Gastrocnemius medialis (tissue), 4 donors: ENCODE results near the gene ZNF423. TPM values are rescaled to one million over a fixed set of nuclear protein-coding genes. Genes with fewer than 3 reads are reported as not detected.

Experiments used
- ATAC-seq, 2 donors: fragments of 150-250 bp; one replicate each; pipeline ENCODE4 v1.9.1; 2016
- DNase-seq, 2 donors: peaks; one replicate each; pipeline ENCODE4 v3.0.0-alpha.2; 2019
- H3K27ac ChIP-seq, 4 donors: fragments of 200-600 bp; sonication (generic); 1 replicate in 1 of 4; 2 replicates in 3 of 4; pipeline ENCODE4 v1.5.1; 2016 to 2018; ENCODE audit warnings: mild to moderate bottlenecking in 2 of 4, moderate library complexity in 1 of 4
- H3K27me3 ChIP-seq, 3 donors: fragments of 200-600 bp; sonication (generic) in 2 of 3; 1 replicate in 1 of 3; 2 replicates in 2 of 3; pipeline versions ENCODE4 v1.5.1 to v1.6.0; 2016 to 2019; ENCODE audit warnings: mild to moderate bottlenecking in 1 of 3, moderate library complexity in 1 of 3
- H3K36me3 ChIP-seq, 2 donors: fragments of 200-600 bp; sonication (generic) in 1 of 2; one replicate each; pipeline ENCODE4 v1.5.1; 2017 to 2018
- H3K4me1 ChIP-seq, 2 donors: fragments of 200-600 bp; sonication (generic) in 1 of 2; one replicate each; pipeline ENCODE4 v1.5.1; 2016 to 2017; ENCODE audit warnings: mild to moderate bottlenecking in 2 of 2
- H3K4me3 ChIP-seq, 4 donors: fragments of 200-600 bp; sonication (generic) in 3 of 4; 1 replicate in 1 of 4; 2 replicates in 3 of 4; pipeline ENCODE4 v1.5.1; 2016 to 2019; ENCODE audit warnings: mild to moderate bottlenecking in 2 of 4
- H3K9me3 ChIP-seq, 3 donors: fragments of 200-600 bp; sonication (generic) in 2 of 3; 1 replicate in 1 of 3; 2 replicates in 2 of 3; pipeline ENCODE4 v1.5.1; 2016 to 2019
- CTCF ChIP-seq, 5 experiments: fragments of 450-650 bp in 3 of 5; fragments of 200-600 bp in 2 of 5; sonication (generic) in 2 of 5; IDR thresholded peaks in 4 of 5; conservative IDR thresholded peaks in 1 of 5; 1 replicate in 4 of 5; 2 replicates in 1 of 5; pipeline ENCODE4 v1.5.1; 2016 to 2019; ENCODE audit warnings: antibody characterized with exemption in 5 of 5, mild to moderate bottlenecking in 3 of 5, moderate library complexity in 3 of 5
- POLR2A ChIP-seq, 2 donors: fragments of 450-650 bp; IDR thresholded peaks; one replicate each; pipeline ENCODE4 v1.6.1; 2017; ENCODE audit warnings: antibody characterized with exemption in 2 of 2, mild to moderate bottlenecking in 2 of 2, moderate library complexity in 2 of 2
- in situ Hi-C, 4 donors: fragments of 200-750 bp; cut with MboI; loops; one replicate each; pipeline versions ENCODE4 v1.15.0 to v1.8.0; 2017; ENCODE audit warnings: low sequenced_read_pairs in 4 of 4
- intact Hi-C: fragments of 100-400 bp; cut with DNase I; formaldehyde crosslinking; loops from one replicate; pipeline ENCODE4 v1.15.1; 2023; ENCODE audit warnings: low total_unique reads
- total RNA-seq, 4 donors: library from RNA; depleted of rRNA; stranded (reverse); fragments of >200 nt; gene quantifications; one replicate each; pipeline versions ENCODE4 v1.1.0 to v1.2.3, GENCODE V29; 2016

ZNF423 gene
- total RNA-seq, 4 donors from 2014 or later = 8.4 to 15.8 (median 12.5) TPM

GRCh38 chr16:49644145-49644463 lies 211.8 kb downstream of the ZNF423 start:
- intact Hi-C loops = no loop called here
- no peak for TF ChIP-seq CTCF (IDR thresholded peaks at IDR 0.05 in 4 of 5, conservative IDR thresholded peaks at IDR 0.05 in 1 of 5)
- no peak for TF ChIP-seq POLR2A (IDR thresholded peaks at IDR 0.05)
- in situ Hi-C loops = no loop called here
- Histone ChIP-seq H3K4me3 (no peak overlapping the region), H3K4me1 (peaks cover 19 to 25% of the 10 kb centered on the region in 2 donors), H3K36me3 (no peaks in the 10 kb centered on the region), H3K27me3 (no peaks in the 10 kb centered on the region), H3K27ac (no peak overlapping the region), H3K9me3 (peaks cover 0 to 7% (median 0%) of the 10 kb centered on the region in 3 donors)
- ATAC-seq = no peak
- DNase-seq = no peak

- Histone ChIP-seq H3K27me3 (no peaks in the 10 kb centered on the region), H3K27ac (no peak overlapping the region), H3K4me1 (peaks cover 22 to 27% of the 10 kb centered on the region in 2 donors), H3K36me3 (no peaks in the 10 kb centered on the region), H3K9me3 (peaks cover 0 to 7% (median 0%) of the 10 kb centered on the region in 3 donors), H3K4me3 (no peak overlapping the region)
- ATAC-seq (no peak), DNase-seq (no peak)
- TF ChIP-seq POLR2A (IDR thresholded peaks at IDR 0.05) = no peak
- no peak for TF ChIP-seq CTCF (IDR thresholded peaks at IDR 0.05 in 4 of 5, conservative IDR thresholded peaks at IDR 0.05 in 1 of 5)
- intact Hi-C loops = no loop called here
- in situ Hi-C loops = no loop called here
These were observed 212.3 kb downstream of the ZNF423 start for GRCh38 chr16:49643429-49644144.

GRCh38 chr16:49641250-49641649 lies 214.7 kb downstream of the ZNF423 start:
- in situ Hi-C loops (no loop called here), intact Hi-C loops (no loop called here)
- no peaks in the 10 kb centered on the region for H3K27me3 ChIP-seq
- DNase-seq (no peak), ATAC-seq (no peak)
- no peaks in the 10 kb centered on the region for H3K9me3 ChIP-seq
- TF ChIP-seq POLR2A (IDR thresholded peaks at IDR 0.05) (no peak), CTCF (IDR thresholded peaks at IDR 0.05 in 4 of 5, conservative IDR thresholded peaks at IDR 0.05 in 1 of 5) (no peak)
- H3K36me3 ChIP-seq = peaks cover 0 to 16% of the 10 kb centered on the region in 2 donors
- no peak overlapping the region for H3K27ac ChIP-seq
- H3K4me1 ChIP-seq = peaks cover 22 to 29% of the 10 kb centered on the region in 2 donors
- no peak overlapping the region for H3K4me3 ChIP-seq

GRCh38 chr16:49640581-49640980 lies 215.3 kb downstream of the ZNF423 start:
- H3K27ac ChIP-seq = peak overlapping the region in 1 of 4 donors; percentile 64
- in situ Hi-C loops (no loop called here), intact Hi-C loops (no loop called here)
- H3K36me3 ChIP-seq = peaks cover 0 to 21% of the 10 kb centered on the region in 2 donors
- no peaks in the 10 kb centered on the region for H3K27me3 ChIP-seq
- no peak overlapping the region for H3K4me3 ChIP-seq
- TF ChIP-seq POLR2A (IDR thresholded peaks at IDR 0.05) (no peak), CTCF (IDR thresholded peaks at IDR 0.05 in 4 of 5, conservative IDR thresholded peaks at IDR 0.05 in 1 of 5) (no peak)
- peaks cover 22 to 29% of the 10 kb centered on the region in 2 donors for H3K4me1 ChIP-seq
- ATAC-seq (no peak), DNase-seq (no peak)
- H3K9me3 ChIP-seq = no peaks in the 10 kb centered on the region
